Measurements from ENCODE around the gene AGPAT3. TPM values are rescaled to one million over a fixed set of nuclear protein-coding genes. Genes with fewer than 3 reads are reported as not detected.

AGPAT3 gene
- total RNA-seq, 4 donors from 2014 or later = 61.0 to 77.9 (median 69.4) TPM

DNA sequence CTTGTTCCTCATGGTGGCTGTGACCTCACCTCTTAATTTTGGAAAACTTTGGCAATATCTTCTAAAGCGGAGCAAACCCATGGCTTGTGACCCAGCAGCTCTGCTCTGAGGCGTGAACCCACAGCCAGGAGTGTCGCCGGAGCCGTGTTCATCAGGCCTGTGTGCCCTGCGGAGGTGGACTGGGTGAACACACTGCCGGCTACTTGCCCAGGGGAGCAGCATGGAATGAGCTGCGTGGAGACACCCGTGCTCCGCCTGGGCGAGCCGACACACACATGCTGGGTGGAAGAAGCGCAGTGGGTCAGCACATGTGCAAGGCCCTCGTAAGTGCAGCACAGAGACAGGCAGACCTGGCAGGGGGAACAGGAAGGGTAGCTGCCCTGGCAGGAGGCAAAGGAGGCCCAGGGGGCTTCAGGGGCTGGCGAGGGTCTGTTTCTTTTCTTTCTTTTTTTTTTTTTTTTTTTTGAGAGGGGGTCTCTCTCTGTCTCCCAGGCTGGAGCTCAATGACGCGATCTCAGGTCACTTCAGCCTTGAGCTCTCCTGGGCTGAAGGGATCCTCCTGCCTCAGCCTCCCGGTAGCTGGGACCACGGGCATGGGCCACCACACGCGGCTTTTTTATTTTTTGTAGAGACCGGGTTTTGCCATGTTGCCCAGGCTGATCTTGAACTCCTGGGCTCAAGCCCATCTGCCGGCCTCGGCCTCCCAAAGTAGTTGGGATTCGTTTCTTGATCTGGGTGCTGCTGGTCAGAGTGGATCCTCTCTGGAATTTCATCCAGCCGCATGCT is 41.8 kb downstream of the AGPAT3 start:
- WGBS = 96% methylated on average over 24 of the region's 26 CpGs
- Histone ChIP-seq H3K4me1 (peaks cover 7% of the 10 kb centered on the region), H3K4me3 (no peak overlapping the region), H3K36me3 (peaks cover 15% of the 10 kb centered on the region), H3K9me3 (no peaks in the 10 kb centered on the region), H3K27me3 (no peaks in the 10 kb centered on the region), H3K27ac (no peak overlapping the region)
- DNase-seq (ENCODE audit: low spot score in 2 of 2) = peak in 1 of 2 donors; percentile 72
- TF ChIP-seq EP300 (IDR thresholded peaks at IDR 0.05) (no peak), POLR2AphosphoS5 (IDR thresholded peaks at IDR 0.05) (no peak), POLR2A (IDR thresholded peaks at IDR 0.05) (no peak), CTCF (IDR thresholded peaks at IDR 0.05) (no peak)

- Histone ChIP-seq H3K9me3 (no peaks in the 10 kb centered on the region), H3K36me3 (peaks cover 15% of the 10 kb centered on the region), H3K4me3 (no peak overlapping the region), H3K27me3 (no peaks in the 10 kb centered on the region), H3K27ac (no peak overlapping the region), H3K4me1 (peaks cover 8% of the 10 kb centered on the region)
- DNase-seq (ENCODE audit: low spot score in 2 of 2) = peak in 1 of 2 donors; percentile 43
- TF ChIP-seq CTCF (IDR thresholded peaks at IDR 0.05) = no peak
- no peak for TF ChIP-seq POLR2A (IDR thresholded peaks at IDR 0.05)
- TF ChIP-seq POLR2AphosphoS5 (IDR thresholded peaks at IDR 0.05) = no peak
- no peak for TF ChIP-seq EP300 (IDR thresholded peaks at IDR 0.05)
- 82% methylated on average over 22 of the region's 22 CpGs for WGBS
These were observed 42.7 kb downstream of the AGPAT3 start for GRCh38 chr21:43907751-43908150.

DNA sequence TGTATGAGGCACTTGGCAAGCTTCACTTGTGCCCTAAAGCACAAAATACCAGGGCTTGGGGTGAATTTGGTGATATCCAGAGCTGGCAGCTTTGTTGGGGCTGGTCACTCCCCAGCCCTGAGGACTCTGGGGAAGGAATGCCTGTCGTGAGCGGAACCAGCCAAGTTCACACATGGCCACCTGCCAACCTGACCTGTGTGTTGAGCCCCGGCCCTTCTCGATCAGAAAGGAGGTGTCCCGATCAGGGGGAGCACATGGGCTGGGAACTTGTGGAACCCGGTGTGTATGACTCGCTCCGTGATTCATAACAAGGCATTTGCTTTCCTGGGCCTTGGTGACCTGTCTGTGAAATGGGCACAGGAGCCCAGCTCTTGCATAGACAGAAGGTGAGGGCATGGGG is 43.1 kb downstream of the AGPAT3 start:
- no peak overlapping the region for H3K4me3 ChIP-seq
- H3K9me3 ChIP-seq = no peaks in the 10 kb centered on the region
- peaks cover 8% of the 10 kb centered on the region for H3K4me1 ChIP-seq
- no peak overlapping the region for H3K27ac ChIP-seq
- 64% methylated on average over 4 of the region's 8 CpGs for WGBS
- H3K27me3 ChIP-seq = no peaks in the 10 kb centered on the region
- peaks cover 15% of the 10 kb centered on the region for H3K36me3 ChIP-seq
- peak in 1 of 2 donors; percentile 71 for DNase-seq (ENCODE audit: low spot score in 2 of 2)
- TF ChIP-seq POLR2AphosphoS5 (IDR thresholded peaks at IDR 0.05) (no peak), POLR2A (IDR thresholded peaks at IDR 0.05) (no peak), CTCF (IDR thresholded peaks at IDR 0.05) (no peak), EP300 (IDR thresholded peaks at IDR 0.05) (no peak)

GRCh38 chr21:43909741-43910400 is 44.8 kb downstream of the AGPAT3 start:
- WGBS = 79% methylated on average over 19 of the region's 19 CpGs
- Histone ChIP-seq H3K27ac (no peak overlapping the region), H3K4me3 (no peak overlapping the region), H3K4me1 (peaks cover 8% of the 10 kb centered on the region), H3K36me3 (peaks cover 15% of the 10 kb centered on the region), H3K9me3 (no peaks in the 10 kb centered on the region), H3K27me3 (no peaks in the 10 kb centered on the region)
- peak in 1 of 2 donors; percentile 68 for DNase-seq (ENCODE audit: low spot score in 2 of 2)
- no peak for TF ChIP-seq POLR2A (IDR thresholded peaks at IDR 0.05)
- no peak for TF ChIP-seq CTCF (IDR thresholded peaks at IDR 0.05)
- TF ChIP-seq EP300 (IDR thresholded peaks at IDR 0.05) = no peak
- TF ChIP-seq POLR2AphosphoS5 (IDR thresholded peaks at IDR 0.05) = no peak

DNA sequence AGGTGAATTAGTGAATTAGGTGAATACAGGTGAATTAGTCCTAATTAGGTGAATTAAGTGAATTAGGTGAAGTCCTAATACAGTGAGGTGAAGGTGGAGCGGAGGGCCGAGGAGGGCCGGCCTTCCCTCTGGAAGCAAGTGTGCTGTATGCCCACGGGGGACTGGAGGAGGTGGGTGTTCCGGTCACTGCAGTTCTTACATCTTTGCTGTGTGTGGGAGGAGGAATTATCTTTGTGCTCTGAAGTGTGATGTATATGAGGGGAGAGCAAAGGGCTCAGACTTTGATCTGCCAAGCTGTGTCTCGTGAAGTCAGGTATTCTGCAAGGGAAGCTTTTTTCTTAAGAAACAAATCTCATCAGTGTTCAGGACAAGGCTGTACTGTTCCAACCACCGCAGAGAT is 45.4 kb downstream of the AGPAT3 start:
- 72% methylated on average over 7 of the region's 7 CpGs for WGBS
- TF ChIP-seq POLR2A (IDR thresholded peaks at IDR 0.05) (no peak), EP300 (IDR thresholded peaks at IDR 0.05) (no peak), POLR2AphosphoS5 (IDR thresholded peaks at IDR 0.05) (no peak), CTCF (IDR thresholded peaks at IDR 0.05) (no peak)
- peaks cover 15% of the 10 kb centered on the region for H3K36me3 ChIP-seq
- no peaks in the 10 kb centered on the region for H3K27me3 ChIP-seq
- H3K9me3 ChIP-seq = no peaks in the 10 kb centered on the region
- no peak overlapping the region for H3K27ac ChIP-seq
- H3K4me1 ChIP-seq = peaks cover 8% of the 10 kb centered on the region
- no peak overlapping the region for H3K4me3 ChIP-seq
- peak in 1 of 2 donors; percentile 31 for DNase-seq (ENCODE audit: low spot score in 2 of 2)

All from suprapubic skin (tissue), 4 donors.